Kidney epithelial cell (primary cell): Measurements from ENCODE around the gene DGCR2. TPM values are rescaled to one million over a fixed set of nuclear protein-coding genes. Genes with fewer than 3 reads are reported as not detected.
"Not testable (repeated sequence)": the region's sequence is repeated elsewhere in the genome, so short reads cannot be mapped to it uniquely, and the experiment has no call there.

ENCODE experiments used
- DNase-seq: peaks from one replicate; pipeline ENCODE4 v3.0.0-alpha.2; 2010; ENCODE audit warnings: low read depth
- H3K27me3 ChIP-seq: 2 replicates; pipeline ENCODE4 v1.6.0; 2011; ENCODE audit warnings: low read length; ENCODE audit not compliant: control insufficient read depth, insufficient read depth
- H3K36me3 ChIP-seq: 2 replicates; pipeline ENCODE4 v1.5.1; 2011; ENCODE audit warnings: low read length; ENCODE audit not compliant: control insufficient read depth, insufficient read depth
- H3K4me3 ChIP-seq: 2 replicates; pipeline ENCODE4 v1.5.1; 2011; ENCODE audit warnings: low read depth, mild to moderate bottlenecking, control low read depth, low read length
- CTCF ChIP-seq: IDR thresholded peaks from 2 replicates; pipeline ENCODE4 v1.5.1; 2011; ENCODE audit warnings: mild to moderate bottlenecking, moderate library complexity, low read length, control low read depth, inconsistent platforms; ENCODE audit not compliant: insufficient read depth, poor library complexity, severe bottlenecking
- total RNA-seq: library from RNA; depleted of rRNA; stranded (reverse); fragments of >200 nt; gene quantifications from 2 replicates; pipeline ENCODE4 v1.2.3, GENCODE V29; 2015

DGCR2 gene
- total RNA-seq, 1 donor from 2014 or later: 71.2 TPM

- TF ChIP-seq CTCF: no peak
- no peak for DNase-seq
- H3K27me3 ChIP-seq: no peaks in the 10 kb centered on the region
These were observed 84.1 kb downstream of the DGCR2 start for GRCh38 chr22:19038164-19038546.

GRCh38 chr22:19037282-19038163 is 84.7 kb downstream of the DGCR2 start:
- no peak for DNase-seq
- Histone ChIP-seq H3K36me3 (peaks cover 2% of the 10 kb centered on the region), H3K4me3 (no peak overlapping the region), H3K27me3 (peaks cover 2% of the 10 kb centered on the region)
- TF ChIP-seq CTCF: no peak

More at GRCh38 chr22:19038164-19038546, 84.1 kb downstream of the DGCR2 start:
- Histone ChIP-seq H3K4me3 (no peak overlapping the region), H3K36me3 (peaks cover 2% of the 10 kb centered on the region)

GRCh38 chr22:19036523-19037273 is 85.5 kb downstream of the DGCR2 start:
- no peak overlapping the region for H3K4me3 ChIP-seq
- TF ChIP-seq CTCF: peak; percentile 1
- peaks cover 2% of the 10 kb centered on the region for H3K27me3 ChIP-seq
- no peak for DNase-seq
- no peaks in the 10 kb centered on the region for H3K36me3 ChIP-seq

GRCh38 chr22:19036229-19036522 is 86.0 kb downstream of the DGCR2 start:
- TF ChIP-seq CTCF: no peak
- no peaks in the 10 kb centered on the region for H3K36me3 ChIP-seq
- H3K27me3 ChIP-seq: peaks cover 4% of the 10 kb centered on the region
- DNase-seq: no peak
- no peak overlapping the region for H3K4me3 ChIP-seq

GRCh38 chr22:19035474-19036228 is 86.6 kb downstream of the DGCR2 start:
- no peak for DNase-seq
- H3K36me3 ChIP-seq: no peaks in the 10 kb centered on the region
- no peak overlapping the region for H3K4me3 ChIP-seq
- H3K27me3 ChIP-seq: peaks cover 7% of the 10 kb centered on the region
- TF ChIP-seq CTCF: peak; percentile 11

GRCh38 chr22:19035126-19035473 is 87.1 kb downstream of the DGCR2 start:
- not testable (repeated sequence) for DNase-seq, H3K4me3 ChIP-seq, H3K36me3 ChIP-seq
- peaks cover 12% of the 10 kb centered on the region for H3K27me3 ChIP-seq

GRCh38 chr22:19034724-19035120 is 87.5 kb downstream of the DGCR2 start:
- H3K36me3 ChIP-seq, H3K4me3 ChIP-seq, DNase-seq: not testable (repeated sequence)
- H3K27me3 ChIP-seq: peaks cover 14% of the 10 kb centered on the region

- peaks cover 15% of the 10 kb centered on the region for H3K27me3 ChIP-seq
- not testable (repeated sequence) for H3K4me3 ChIP-seq, DNase-seq, H3K36me3 ChIP-seq
These were observed 88.0 kb downstream of the DGCR2 start for GRCh38 chr22:19034031-19034723.
